Suppressor macrophage treated with lipopolysaccharide for 1 hour (primary cell): ENCODE measurements around the gene LY6G6C.
A peak's percentile ranks its signal among the peaks of the same experiment; 100 is the strongest.

Experiments used
- DNase-seq, 3 donors: peaks; one replicate each; pipeline ENCODE4 v3.0.0-alpha.2; 2020 to 2022

LY6G6C gene

GRCh38 chr6:31721351-31722020 is at the start of gene LY6G6C:
TSS of gene LY6G6C (minus strand) at chr6:31721746. CDS start at chr6:31721679, 67 bp downstream.
- no peak for DNase-seq

- no peak for DNase-seq
Observed at GRCh38 chr6:31770860-31771259, 49.3 kb upstream of the LY6G6C start.

GRCh38 chr6:31769684-31770371 is 48.3 kb upstream of the LY6G6C start:
- DNase-seq = peak; percentile 76 to 90 (median 83)

GRCh38 chr6:31768363-31769257 is 47.1 kb upstream of the LY6G6C start:
- peak; percentile 81 to 90 (median 86) for DNase-seq

GRCh38 chr6:31767096-31767645 is 45.6 kb upstream of the LY6G6C start:
- DNase-seq = peak in 2 of 3 donors; percentile 22 to 27

GRCh38 chr6:31765910-31766794 is 44.6 kb upstream of the LY6G6C start:
- DNase-seq = no peak

- no peak for DNase-seq
Observed at GRCh38 chr6:31765559-31765909, 44.0 kb upstream of the LY6G6C start.

- no peak for DNase-seq
Observed at GRCh38 chr6:31764198-31764597, 42.7 kb upstream of the LY6G6C start.

- DNase-seq = no peak
Observed at GRCh38 chr6:31763619-31763940, 42.0 kb upstream of the LY6G6C start.

GRCh38 chr6:31762878-31763618 is 41.5 kb upstream of the LY6G6C start:
- no peak for DNase-seq

GRCh38 chr6:31762356-31762755 is 40.8 kb upstream of the LY6G6C start, which contains the start of gene SAPCD1:
TSS of gene SAPCD1 (plus strand) at chr6:31762656. CDS start at chr6:31763055, 399 bp downstream.
- DNase-seq = no peak

- no peak for DNase-seq
Observed at GRCh38 chr6:31761343-31761742, 39.8 kb upstream of the LY6G6C start.

- no peak for DNase-seq
Observed at GRCh38 chr6:31760790-31761189, 39.2 kb upstream of the LY6G6C start.

- no peak for DNase-seq
Observed at GRCh38 chr6:31758281-31758680, 36.7 kb upstream of the LY6G6C start.

GRCh38 chr6:31752739-31753319 is 31.3 kb upstream of the LY6G6C start:
- peak in 1 of 3 donors; percentile 11 for DNase-seq

GRCh38 chr6:31750411-31751022 is 29.0 kb upstream of the LY6G6C start:
- DNase-seq = no peak

GRCh38 chr6:31749301-31750036 is 27.9 kb upstream of the LY6G6C start:
- no peak for DNase-seq

- DNase-seq = no peak
Observed at GRCh38 chr6:31744422-31744821, 22.9 kb upstream of the LY6G6C start.

- DNase-seq = no peak
Observed at GRCh38 chr6:31742894-31743293, 21.3 kb upstream of the LY6G6C start.

GRCh38 chr6:31741815-31742214 is 20.3 kb upstream of the LY6G6C start:
- no peak for DNase-seq
